Measurements from ENCODE around the gene PRRG3.
A peak's percentile ranks its signal among the peaks of the same experiment; 100 is the strongest.

Gene PRRG3

DNA sequence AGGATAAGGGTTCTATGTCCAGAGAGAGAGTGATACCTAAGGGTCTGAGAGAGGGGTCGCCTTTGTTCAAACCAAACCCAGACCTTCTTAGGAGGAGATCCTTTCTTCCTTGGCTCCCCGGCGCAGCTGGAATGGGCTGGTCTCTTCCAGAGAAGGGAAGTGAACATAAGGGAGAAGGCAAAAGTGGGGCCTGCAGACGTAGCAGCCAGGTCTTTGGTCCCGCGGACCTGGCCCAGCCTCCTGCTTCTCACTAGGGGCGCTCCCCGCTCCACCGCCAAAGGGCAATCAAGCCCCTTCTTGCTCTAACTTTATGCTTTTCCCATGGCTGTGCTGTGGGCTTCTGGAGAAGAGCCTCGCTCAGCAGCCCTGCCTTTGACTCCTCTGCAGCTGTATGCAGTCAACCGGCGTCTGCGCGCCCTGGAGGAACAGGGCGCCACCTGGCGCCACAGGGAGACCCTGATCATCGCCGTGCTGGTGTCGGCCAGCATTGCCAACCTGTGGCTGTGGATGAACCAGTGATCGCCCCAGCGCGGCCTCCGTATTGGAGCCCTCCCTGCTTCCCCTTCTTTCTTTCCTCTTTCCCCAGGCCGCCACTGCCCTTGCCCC, 27.1 kb downstream of the PRRG3 start:
- Mint-ChIP-seq H3K36me3 (no peaks in the 10 kb centered on the region), H3K4me1 (no peaks in the 10 kb centered on the region), H3K27me3 (peaks cover 0 to 12% of the 10 kb centered on the region in 2 donors), H3K9me3 (peaks cover 0 to 3% of the 10 kb centered on the region in 2 donors), H3K4me3 (no peak overlapping the region), H3K27ac (no peak overlapping the region)
- DNase-seq (no peak), ATAC-seq (replicated peaks) (peak in 1 of 2 donors; percentile 67)

GRCh38 chrX:151723156-151723760, 28.0 kb downstream of the PRRG3 start:
- Mint-ChIP-seq H3K27ac (no peak overlapping the region), H3K4me1 (no peaks in the 10 kb centered on the region), H3K27me3 (peaks cover 0 to 12% of the 10 kb centered on the region in 2 donors), H3K36me3 (no peaks in the 10 kb centered on the region), H3K9me3 (peaks cover 0 to 3% of the 10 kb centered on the region in 2 donors), H3K4me3 (no peak overlapping the region)
- no peak for DNase-seq
- ATAC-seq (replicated peaks): no peak

- peaks cover 0 to 12% of the 10 kb centered on the region in 2 donors for H3K27me3 Mint-ChIP-seq
- no peak for ATAC-seq (replicated peaks)
- no peak overlapping the region for H3K27ac Mint-ChIP-seq
- no peaks in the 10 kb centered on the region for H3K9me3 Mint-ChIP-seq
- H3K4me1 Mint-ChIP-seq: no peaks in the 10 kb centered on the region
- H3K36me3 Mint-ChIP-seq: no peaks in the 10 kb centered on the region
- no peak for DNase-seq
- H3K4me3 Mint-ChIP-seq: no peak overlapping the region
Measured at GRCh38 chrX:151724563-151725337, 29.5 kb downstream of the PRRG3 start.

DNA sequence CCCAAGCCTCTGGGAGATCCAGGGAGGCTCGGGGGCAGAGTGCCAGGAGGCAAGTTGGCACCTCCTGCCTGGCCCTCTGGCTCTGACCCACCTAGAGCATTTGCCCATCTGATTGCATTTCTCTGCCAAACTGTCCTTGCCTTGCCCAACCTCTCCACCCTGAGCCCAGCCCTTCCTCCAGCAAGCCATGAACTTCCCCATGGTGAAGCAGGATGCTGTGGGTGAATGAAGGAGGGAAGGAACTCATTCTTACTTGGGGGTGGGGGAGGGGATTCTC, 30.0 kb downstream of the PRRG3 start:
- DNase-seq (no peak), ATAC-seq (replicated peaks) (no peak)
- Mint-ChIP-seq H3K4me3 (no peak overlapping the region), H3K36me3 (no peaks in the 10 kb centered on the region), H3K27ac (no peak overlapping the region), H3K27me3 (peaks cover 0 to 12% of the 10 kb centered on the region in 2 donors), H3K4me1 (no peaks in the 10 kb centered on the region), H3K9me3 (no peaks in the 10 kb centered on the region)

DNA sequence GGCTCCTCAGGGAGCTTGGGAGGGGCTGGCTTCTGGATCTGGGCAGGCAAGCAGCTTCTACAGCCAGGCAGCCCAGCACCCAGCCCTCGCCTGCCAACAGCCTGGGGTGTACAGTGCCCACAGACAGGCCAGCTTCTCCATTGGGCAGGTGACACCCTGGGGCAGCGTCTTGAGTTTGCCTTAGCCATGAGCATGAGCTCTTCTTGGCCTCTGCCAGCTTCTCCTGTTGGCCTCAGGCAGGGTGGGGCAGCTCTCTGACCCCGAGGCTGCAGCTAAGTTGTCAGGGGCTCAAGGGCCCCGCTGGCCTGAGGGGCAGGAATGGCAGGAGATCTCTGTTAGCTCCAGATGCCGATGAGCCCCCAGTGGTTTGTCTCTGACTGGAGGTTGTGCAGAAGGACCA, 31.5 kb downstream of the PRRG3 start:
- Mint-ChIP-seq H3K9me3 (no peaks in the 10 kb centered on the region), H3K27ac (no peak overlapping the region), H3K36me3 (no peaks in the 10 kb centered on the region), H3K4me3 (no peak overlapping the region), H3K27me3 (peaks cover 0 to 12% of the 10 kb centered on the region in 2 donors), H3K4me1 (no peaks in the 10 kb centered on the region)
- DNase-seq: no peak
- no peak for ATAC-seq (replicated peaks)

DNA sequence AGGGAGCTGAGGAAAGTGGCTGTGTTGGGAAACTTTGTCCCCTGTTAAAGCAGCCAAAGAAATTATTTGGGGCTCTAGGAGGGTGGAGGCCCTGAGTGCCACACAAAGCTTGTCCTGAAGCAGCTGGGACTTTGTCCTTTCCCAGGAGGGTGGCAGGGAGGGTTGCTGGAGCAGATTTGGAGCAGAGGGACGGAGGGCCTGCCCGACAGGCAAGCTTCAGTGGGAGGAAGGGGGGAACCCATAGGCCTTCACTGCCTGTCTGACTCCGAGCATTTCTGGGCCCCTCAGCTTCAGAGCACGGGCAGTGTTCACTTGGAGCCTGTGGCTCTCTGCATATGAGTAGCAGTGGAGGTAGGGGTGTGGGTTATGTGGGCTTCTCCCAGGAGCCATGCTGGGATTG, 32.1 kb downstream of the PRRG3 start:
- ATAC-seq (replicated peaks) (no peak), DNase-seq (no peak)
- Mint-ChIP-seq H3K4me3 (no peak overlapping the region), H3K4me1 (no peaks in the 10 kb centered on the region), H3K27ac (no peak overlapping the region), H3K36me3 (no peaks in the 10 kb centered on the region), H3K9me3 (no peaks in the 10 kb centered on the region), H3K27me3 (peaks cover 0 to 12% of the 10 kb centered on the region in 2 donors)

DNA sequence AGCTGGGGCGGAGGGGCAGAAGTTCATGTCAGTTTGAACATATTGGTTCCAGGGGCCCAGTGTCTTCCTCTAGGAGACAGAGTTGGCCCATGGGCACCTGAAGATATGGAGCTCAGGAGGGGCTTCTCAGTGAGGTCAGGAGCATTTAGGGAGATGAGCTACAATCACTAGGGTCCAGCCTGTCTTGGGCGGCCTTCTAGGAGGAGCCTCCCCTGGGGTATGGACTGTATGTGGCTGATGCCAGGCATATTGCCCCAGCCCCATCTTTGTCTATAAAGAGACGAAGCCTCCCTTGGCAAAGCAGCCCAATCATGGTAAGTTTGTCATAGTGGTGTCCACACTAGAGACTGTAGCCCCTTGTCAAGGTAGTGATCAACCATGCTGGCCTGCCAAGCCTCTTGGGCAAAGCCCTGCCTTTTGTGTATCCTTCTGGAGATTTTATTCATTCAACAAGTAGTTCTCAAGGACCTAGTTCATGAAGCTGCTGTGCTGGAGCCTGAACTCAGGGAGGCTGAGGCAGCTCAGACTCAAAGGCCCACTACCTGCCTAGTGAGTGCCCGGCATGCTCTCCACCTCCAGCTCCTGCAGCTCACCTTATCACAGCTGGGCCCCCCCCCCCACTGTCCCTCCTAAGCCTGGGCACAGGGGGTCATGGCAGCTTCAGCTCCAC, 33.9 kb downstream of the PRRG3 start:
- no peaks in the 10 kb centered on the region for H3K36me3 Mint-ChIP-seq
- H3K4me1 Mint-ChIP-seq: no peaks in the 10 kb centered on the region
- no peaks in the 10 kb centered on the region for H3K9me3 Mint-ChIP-seq
- H3K27me3 Mint-ChIP-seq: peaks cover 0 to 6% of the 10 kb centered on the region in 2 donors
- H3K4me3 Mint-ChIP-seq: no peak overlapping the region
- DNase-seq (no peak), ATAC-seq (replicated peaks) (no peak)
- H3K27ac Mint-ChIP-seq: no peak overlapping the region

- DNase-seq: no peak
- Mint-ChIP-seq H3K36me3 (no peaks in the 10 kb centered on the region), H3K27ac (no peak within 1 kb of the TSS), H3K27me3 (peaks cover 0 to 14% of the 10 kb centered on the region in 2 donors), H3K4me3 (no peak within 1 kb of the TSS), H3K9me3 (no peaks in the 10 kb centered on the region), H3K4me1 (no peaks in the 10 kb centered on the region)
- no peak for ATAC-seq (replicated peaks)
Measured at GRCh38 chrX:151734446-151734845, 39.2 kb downstream of the PRRG3 start, which contains the start of gene CNGA2. TSS of gene CNGA2 (plus strand) at chrX:151734746. CDS start at chrX:151738484, 3,738 bp downstream.

DNA sequence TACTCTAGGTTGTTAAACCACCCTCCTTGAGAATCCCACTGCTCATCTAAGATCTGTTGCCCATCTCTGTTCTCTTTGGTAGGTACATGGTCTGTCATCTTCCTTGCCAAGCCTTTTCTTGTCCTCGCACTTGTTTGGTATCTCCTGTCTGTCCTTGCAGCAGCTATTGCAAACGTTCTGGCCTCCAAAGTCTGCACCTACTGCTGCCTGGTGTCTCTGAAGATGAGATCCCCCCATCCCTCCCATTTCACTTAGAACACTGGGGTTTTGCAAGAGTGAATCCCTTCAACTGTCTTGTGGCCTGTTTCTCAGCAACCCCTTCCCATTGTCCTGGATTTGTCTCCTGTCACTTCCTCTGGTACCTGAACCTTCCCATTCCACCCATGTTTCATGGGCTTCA, 40.0 kb downstream of the PRRG3 start:
- no peak overlapping the region for H3K27ac Mint-ChIP-seq
- H3K36me3 Mint-ChIP-seq: no peaks in the 10 kb centered on the region
- no peaks in the 10 kb centered on the region for H3K9me3 Mint-ChIP-seq
- DNase-seq (no peak), ATAC-seq (replicated peaks) (no peak)
- H3K4me3 Mint-ChIP-seq: no peak overlapping the region
- H3K4me1 Mint-ChIP-seq: no peaks in the 10 kb centered on the region
- peaks cover 0 to 14% of the 10 kb centered on the region in 2 donors for H3K27me3 Mint-ChIP-seq

GRCh38 chrX:151736685-151737084, 41.4 kb downstream of the PRRG3 start:
- no peaks in the 10 kb centered on the region for H3K9me3 Mint-ChIP-seq
- H3K4me1 Mint-ChIP-seq: no peaks in the 10 kb centered on the region
- DNase-seq: no peak
- H3K27me3 Mint-ChIP-seq: peaks cover 0 to 14% of the 10 kb centered on the region in 2 donors
- ATAC-seq (replicated peaks): no peak
- no peak overlapping the region for H3K27ac Mint-ChIP-seq
- H3K4me3 Mint-ChIP-seq: no peak overlapping the region
- H3K36me3 Mint-ChIP-seq: no peaks in the 10 kb centered on the region

DNA sequence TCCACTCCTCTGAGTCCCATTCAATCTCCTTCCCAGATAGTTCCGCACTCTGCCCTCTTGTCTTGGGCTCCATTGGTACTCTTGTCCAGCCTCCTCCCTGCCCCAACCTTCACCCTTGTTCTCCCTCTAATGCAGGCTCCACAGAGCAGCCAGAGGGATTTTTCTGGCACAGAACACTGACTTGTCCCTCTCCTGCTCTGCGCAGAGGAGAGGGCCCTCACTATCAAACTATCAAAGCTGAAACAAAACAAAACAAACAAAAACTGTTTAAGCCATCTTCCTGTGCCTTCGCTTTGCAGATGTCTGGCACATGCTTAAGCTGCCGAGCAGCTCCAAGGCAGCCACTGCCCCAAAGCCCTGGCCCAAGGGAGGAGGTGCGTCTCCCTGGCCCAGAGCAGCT, 42.2 kb downstream of the PRRG3 start:
- Mint-ChIP-seq H3K27ac (no peak overlapping the region), H3K4me3 (no peak overlapping the region), H3K4me1 (no peaks in the 10 kb centered on the region), H3K27me3 (peaks cover 0 to 14% of the 10 kb centered on the region in 2 donors), H3K9me3 (peaks cover 0 to 2% of the 10 kb centered on the region in 2 donors), H3K36me3 (no peaks in the 10 kb centered on the region)
- no peak for DNase-seq
- no peak for ATAC-seq (replicated peaks)

GRCh38 chrX:151738751-151739150, 43.5 kb downstream of the PRRG3 start:
- H3K4me3 Mint-ChIP-seq: no peak overlapping the region
- peaks cover 0 to 15% of the 10 kb centered on the region in 2 donors for H3K27me3 Mint-ChIP-seq
- H3K9me3 Mint-ChIP-seq: peaks cover 0 to 2% of the 10 kb centered on the region in 2 donors
- no peak overlapping the region for H3K27ac Mint-ChIP-seq
- no peaks in the 10 kb centered on the region for H3K36me3 Mint-ChIP-seq
- no peaks in the 10 kb centered on the region for H3K4me1 Mint-ChIP-seq
- no peak for ATAC-seq (replicated peaks)
- no peak for DNase-seq

- Mint-ChIP-seq H3K27me3 (peaks cover 0 to 9% of the 10 kb centered on the region in 2 donors), H3K36me3 (no peaks in the 10 kb centered on the region), H3K4me3 (no peak overlapping the region), H3K9me3 (peaks cover 0 to 2% of the 10 kb centered on the region in 2 donors), H3K4me1 (no peaks in the 10 kb centered on the region), H3K27ac (no peak overlapping the region)
- ATAC-seq (replicated peaks) (no peak), DNase-seq (no peak)
Measured at GRCh38 chrX:151741606-151742005, 46.3 kb downstream of the PRRG3 start.

GRCh38 chrX:151742311-151742710, 47.1 kb downstream of the PRRG3 start:
- H3K4me3 Mint-ChIP-seq: no peak overlapping the region
- no peaks in the 10 kb centered on the region for H3K36me3 Mint-ChIP-seq
- H3K4me1 Mint-ChIP-seq: no peaks in the 10 kb centered on the region
- ATAC-seq (replicated peaks): no peak
- DNase-seq: no peak
- no peak overlapping the region for H3K27ac Mint-ChIP-seq
- H3K27me3 Mint-ChIP-seq: peaks cover 0 to 7% of the 10 kb centered on the region in 2 donors
- peaks cover 0 to 2% of the 10 kb centered on the region in 2 donors for H3K9me3 Mint-ChIP-seq

Measured in stimulated activated naive B cell treated with anti-CD40 and anti-IgM and Interleukin-4, amounts not matched to agents 10 μg/mL and 1 μg/mL and 100 μg/mL, for 72 hours (primary cell).